HepG2 (cell line): ENCODE data around the gene SLC25A36.

Experiments
- EED ChIP-seq: sonication (generic); formaldehyde crosslinking; IDR thresholded peaks from 2 replicates; pipeline ENCODE4 v1.5.0; 2020; ENCODE audit warnings: mild to moderate bottlenecking, missing genetic modification reagents
- EP300 ChIP-seq, 3 experiments: sonication (generic) in 1 of 3; formaldehyde crosslinking in 1 of 3; IDR thresholded peaks; 2 replicates each; pipeline versions ENCODE4 v1.5.1 to v1.6.1; 2011 to 2020; ENCODE audit warnings: low read depth in 2 of 3, low read length in 2 of 3, borderline replicate concordance in 1 of 3, improper control_type of control experiment in 1 of 3, mild to moderate bottlenecking in 1 of 3, missing genetic modification reagents in 1 of 3, moderate library complexity in 1 of 3
- SRF ChIP-seq: IDR thresholded peaks from 2 replicates; pipeline ENCODE4 v1.6.1; 2011; ENCODE audit warnings: mild to moderate bottlenecking, low read depth, low read length, moderate library complexity
- ZNF207 ChIP-seq: fragments of 450-650 bp; IDR thresholded peaks from 2 replicates; pipeline ENCODE4 v1.6.1; 2016; ENCODE audit warnings: antibody characterized with exemption, borderline replicate concordance
- TF ChIP-seq, protein P1 (sequence below): IDR thresholded peaks from 2 replicates; pipeline ENCODE4 v1.6.1; 2012; ENCODE audit warnings: inconsistent platforms
- TF ChIP-seq, protein P2 (sequence below): sonication (generic); formaldehyde crosslinking; IDR thresholded peaks from 2 replicates; pipeline ENCODE4 v1.5.0; 2020; ENCODE audit warnings: mild to moderate bottlenecking, missing genetic modification reagents, moderate library complexity
- TF ChIP-seq, protein P3 (sequence below): IDR thresholded peaks from 2 replicates; pipeline ENCODE4 v1.4.0; 2020; ENCODE audit warnings: mild to moderate bottlenecking, missing genetic modification reagents

DNA sequence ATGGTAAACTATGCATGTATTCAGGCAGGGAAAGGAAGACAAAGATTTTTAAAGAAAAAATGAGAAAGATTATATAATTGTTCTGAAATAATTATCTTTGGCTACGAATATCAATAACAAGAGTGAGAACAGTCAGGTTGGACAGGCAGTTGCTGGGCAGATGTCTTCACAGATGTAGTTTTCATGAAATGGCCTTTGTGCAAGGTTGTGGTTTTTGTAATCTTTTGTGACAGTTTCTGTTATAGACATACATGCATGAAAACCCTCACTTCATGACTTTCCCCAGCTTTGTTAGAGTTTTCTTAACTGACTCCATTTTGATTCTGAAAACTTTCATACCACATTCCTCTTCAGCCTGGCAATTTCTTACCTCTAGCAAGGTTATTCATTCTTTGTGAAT is 34.9 kb upstream of the SLC25A36 start:
- no peak for TF ChIP-seq EED (CRISPR knock-in tag)
- TF ChIP-seq, protein P1, sequence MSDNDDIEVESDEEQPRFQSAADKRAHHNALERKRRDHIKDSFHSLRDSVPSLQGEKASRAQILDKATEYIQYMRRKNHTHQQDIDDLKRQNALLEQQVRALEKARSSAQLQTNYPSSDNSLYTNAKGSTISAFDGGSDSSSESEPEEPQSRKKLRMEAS = no peak
- no peak for TF ChIP-seq ZNF207
- no peak for TF ChIP-seq EP300 (IDR thresholded peaks at IDR 0.05; ENCODE audit: low read depth in 2 of 2, low read length in 2 of 2)
- TF ChIP-seq EP300 (CRISPR knock-in tag; IDR thresholded peaks at IDR 0.05; ENCODE audit: borderline replicate concordance) = no peak
- TF ChIP-seq, protein P2, sequence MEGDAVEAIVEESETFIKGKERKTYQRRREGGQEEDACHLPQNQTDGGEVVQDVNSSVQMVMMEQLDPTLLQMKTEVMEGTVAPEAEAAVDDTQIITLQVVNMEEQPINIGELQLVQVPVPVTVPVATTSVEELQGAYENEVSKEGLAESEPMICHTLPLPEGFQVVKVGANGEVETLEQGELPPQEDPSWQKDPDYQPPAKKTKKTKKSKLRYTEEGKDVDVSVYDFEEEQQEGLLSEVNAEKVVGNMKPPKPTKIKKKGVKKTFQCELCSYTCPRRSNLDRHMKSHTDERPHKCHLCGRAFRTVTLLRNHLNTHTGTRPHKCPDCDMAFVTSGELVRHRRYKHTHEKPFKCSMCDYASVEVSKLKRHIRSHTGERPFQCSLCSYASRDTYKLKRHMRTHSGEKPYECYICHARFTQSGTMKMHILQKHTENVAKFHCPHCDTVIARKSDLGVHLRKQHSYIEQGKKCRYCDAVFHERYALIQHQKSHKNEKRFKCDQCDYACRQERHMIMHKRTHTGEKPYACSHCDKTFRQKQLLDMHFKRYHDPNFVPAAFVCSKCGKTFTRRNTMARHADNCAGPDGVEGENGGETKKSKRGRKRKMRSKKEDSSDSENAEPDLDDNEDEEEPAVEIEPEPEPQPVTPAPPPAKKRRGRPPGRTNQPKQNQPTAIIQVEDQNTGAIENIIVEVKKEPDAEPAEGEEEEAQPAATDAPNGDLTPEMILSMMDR (CRISPR knock-in tag) = no peak
- TF ChIP-seq SRF = no peak
- TF ChIP-seq, protein P3, sequence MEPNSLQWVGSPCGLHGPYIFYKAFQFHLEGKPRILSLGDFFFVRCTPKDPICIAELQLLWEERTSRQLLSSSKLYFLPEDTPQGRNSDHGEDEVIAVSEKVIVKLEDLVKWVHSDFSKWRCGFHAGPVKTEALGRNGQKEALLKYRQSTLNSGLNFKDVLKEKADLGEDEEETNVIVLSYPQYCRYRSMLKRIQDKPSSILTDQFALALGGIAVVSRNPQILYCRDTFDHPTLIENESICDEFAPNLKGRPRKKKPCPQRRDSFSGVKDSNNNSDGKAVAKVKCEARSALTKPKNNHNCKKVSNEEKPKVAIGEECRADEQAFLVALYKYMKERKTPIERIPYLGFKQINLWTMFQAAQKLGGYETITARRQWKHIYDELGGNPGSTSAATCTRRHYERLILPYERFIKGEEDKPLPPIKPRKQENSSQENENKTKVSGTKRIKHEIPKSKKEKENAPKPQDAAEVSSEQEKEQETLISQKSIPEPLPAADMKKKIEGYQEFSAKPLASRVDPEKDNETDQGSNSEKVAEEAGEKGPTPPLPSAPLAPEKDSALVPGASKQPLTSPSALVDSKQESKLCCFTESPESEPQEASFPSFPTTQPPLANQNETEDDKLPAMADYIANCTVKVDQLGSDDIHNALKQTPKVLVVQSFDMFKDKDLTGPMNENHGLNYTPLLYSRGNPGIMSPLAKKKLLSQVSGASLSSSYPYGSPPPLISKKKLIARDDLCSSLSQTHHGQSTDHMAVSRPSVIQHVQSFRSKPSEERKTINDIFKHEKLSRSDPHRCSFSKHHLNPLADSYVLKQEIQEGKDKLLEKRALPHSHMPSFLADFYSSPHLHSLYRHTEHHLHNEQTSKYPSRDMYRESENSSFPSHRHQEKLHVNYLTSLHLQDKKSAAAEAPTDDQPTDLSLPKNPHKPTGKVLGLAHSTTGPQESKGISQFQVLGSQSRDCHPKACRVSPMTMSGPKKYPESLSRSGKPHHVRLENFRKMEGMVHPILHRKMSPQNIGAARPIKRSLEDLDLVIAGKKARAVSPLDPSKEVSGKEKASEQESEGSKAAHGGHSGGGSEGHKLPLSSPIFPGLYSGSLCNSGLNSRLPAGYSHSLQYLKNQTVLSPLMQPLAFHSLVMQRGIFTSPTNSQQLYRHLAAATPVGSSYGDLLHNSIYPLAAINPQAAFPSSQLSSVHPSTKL = no peak
